HG03571 (cell line): ENCODE data around the gene ANKRD11.
"Not testable (repeated sequence)": the region's sequence is repeated elsewhere in the genome, so short reads cannot be mapped to it uniquely, and the experiment has no call there.

Experiments used
- ATAC-seq: cut with Tn5 transposase; IDR thresholded peaks from one replicate; pipeline ENCODE4 v1.9.1; 2021; ENCODE audit not compliant: unreplicated experiment

ANKRD11 gene

GRCh38 chr16:89482150-89482816, 8.1 kb downstream of the ANKRD11 start:
- ATAC-seq: no peak

DNA sequence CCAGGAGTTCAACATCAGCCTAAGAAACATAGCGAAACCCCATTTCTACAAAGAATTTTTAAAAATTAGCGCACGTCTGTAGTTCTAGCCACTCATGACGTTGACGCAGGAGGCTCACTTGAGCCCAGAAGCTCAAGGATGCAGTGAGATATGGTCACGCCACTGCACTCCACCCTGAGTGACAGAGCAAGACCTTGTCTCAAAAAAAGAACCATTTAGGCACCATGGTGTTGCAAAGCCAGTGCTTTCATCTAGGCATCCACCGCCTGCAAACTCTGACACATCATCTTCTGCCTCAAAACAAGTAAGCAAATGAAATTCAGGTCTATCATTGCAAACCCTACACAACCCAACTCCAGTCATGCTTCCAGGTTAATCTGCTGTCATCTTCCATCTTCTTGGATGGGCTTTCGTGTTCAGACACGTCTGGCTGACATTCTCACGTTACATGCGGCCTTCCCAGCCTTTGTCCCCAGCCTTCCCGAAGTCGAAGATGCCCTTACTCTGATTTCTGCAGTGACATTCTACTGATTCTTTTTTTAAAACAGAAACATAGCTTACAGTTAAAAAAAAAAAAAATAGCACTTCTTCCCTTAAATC, 8.9 kb downstream of the ANKRD11 start:
- ATAC-seq: no peak

DNA sequence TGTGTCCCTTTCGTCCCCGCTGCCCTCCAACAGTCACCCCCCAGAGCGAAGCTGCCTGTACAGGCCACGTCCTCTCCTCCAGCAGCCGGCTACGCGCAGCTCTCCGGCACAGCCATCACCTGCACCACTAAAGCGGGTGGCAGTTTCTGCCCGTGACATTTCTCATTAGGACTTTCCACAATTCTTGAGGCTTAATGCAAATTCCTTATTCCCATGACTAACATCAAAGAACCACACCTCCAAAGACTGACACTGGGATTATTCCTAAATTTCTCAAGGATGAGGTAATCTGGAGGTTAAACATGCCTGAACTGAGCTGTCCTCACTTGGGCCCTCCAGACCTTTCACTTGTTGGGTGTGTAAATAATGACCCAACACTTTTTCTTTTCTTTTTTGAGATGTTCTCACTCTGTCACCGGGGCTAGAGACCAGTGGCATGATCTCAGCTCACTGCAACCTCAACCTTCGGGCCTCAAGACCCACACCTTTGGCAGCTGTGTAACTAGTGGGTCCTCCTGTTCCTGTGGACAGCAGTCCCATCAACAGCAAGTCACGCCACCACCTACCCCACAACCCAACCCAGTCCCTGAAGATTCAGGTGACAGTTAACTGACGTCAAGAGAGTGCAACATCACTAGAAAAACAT, 11.7 kb downstream of the ANKRD11 start:
- no peak for ATAC-seq

DNA sequence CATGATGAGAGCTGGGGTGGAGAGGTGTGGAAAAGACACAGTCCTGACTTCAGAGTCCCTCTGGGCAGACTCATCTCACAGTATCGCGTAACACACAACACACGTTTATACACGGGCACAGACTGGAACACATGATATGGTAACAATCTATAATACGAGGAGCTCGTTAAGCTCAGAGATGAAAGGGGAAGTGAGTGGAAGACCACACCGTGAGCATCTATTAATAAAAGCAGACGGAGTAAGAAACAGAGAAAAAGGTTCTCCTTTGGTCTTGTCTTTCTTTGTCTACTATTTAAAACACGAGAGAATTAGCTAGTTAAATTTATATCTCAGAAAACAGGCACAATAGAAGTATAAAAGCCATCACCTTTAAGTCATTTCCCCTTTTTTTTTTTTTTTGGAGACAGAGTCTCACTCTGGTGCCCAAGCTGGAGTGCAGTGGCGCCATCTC, 13.5 kb downstream of the ANKRD11 start:
- no peak for ATAC-seq

DNA sequence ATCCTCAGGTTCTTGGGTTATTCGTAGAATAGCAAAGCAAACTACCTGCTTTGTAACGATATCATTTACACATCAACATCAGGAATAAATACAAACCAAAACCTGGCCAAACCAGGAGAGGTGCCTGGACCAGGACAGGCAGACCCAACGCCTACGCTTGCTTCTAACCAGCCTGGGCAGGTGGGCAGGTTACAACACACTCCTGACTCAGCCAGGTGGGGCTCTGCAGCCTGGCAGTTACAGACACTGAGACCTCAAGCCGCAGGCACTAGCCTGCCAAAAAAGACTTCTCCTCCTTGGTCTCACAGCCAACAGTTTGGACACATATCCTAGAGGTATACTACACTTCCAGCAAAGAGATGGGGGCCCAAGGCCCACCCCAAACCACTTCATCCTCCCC, 14.0 kb downstream of the ANKRD11 start:
- ATAC-seq: no peak

DNA sequence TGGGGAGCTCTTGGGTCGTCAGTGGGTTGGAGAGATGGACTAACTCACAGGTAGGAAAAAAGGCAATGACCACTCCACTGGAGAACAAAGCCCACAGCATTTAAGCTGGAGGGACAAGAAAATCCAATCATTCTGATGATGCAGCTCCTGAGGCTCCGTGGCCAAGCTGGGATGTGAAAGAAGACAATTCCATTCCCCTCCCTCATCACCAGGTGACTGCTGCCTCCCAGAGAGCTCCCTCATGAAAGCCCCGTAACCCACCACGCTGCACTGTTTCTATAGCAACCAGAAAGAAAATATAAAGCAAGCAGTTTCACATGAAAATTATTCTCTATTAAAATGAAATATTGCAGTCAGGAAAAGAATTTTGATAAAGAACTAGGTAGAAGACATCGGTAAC, 15.2 kb downstream of the ANKRD11 start:
- no peak for ATAC-seq

GRCh38 chr16:89473791-89474414, 16.5 kb downstream of the ANKRD11 start:
- ATAC-seq: no peak

- ATAC-seq: no peak
These were observed 17.1 kb downstream of the ANKRD11 start for GRCh38 chr16:89473136-89473712.

- no peak for ATAC-seq
These were observed 17.7 kb downstream of the ANKRD11 start for GRCh38 chr16:89472711-89473075.

DNA sequence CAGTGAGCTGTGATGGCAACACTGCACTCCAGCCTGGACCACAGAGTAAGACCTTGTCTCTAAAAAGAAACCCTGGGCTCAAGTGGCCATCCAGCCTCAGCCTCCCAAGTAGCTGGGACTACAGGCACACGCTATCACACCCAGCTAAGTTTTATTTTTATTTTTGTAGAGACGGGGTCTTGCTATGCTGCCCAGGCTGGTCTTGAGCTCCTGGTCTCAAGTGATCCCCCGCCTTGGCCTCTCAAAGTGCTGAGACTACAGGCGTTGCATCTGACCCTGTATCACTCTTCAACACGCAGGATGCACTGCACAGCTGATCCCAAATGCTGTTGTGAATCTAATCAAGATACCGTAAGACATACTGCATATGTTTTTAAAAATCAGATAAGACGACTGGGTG, 23.0 kb downstream of the ANKRD11 start:
- no peak for ATAC-seq

DNA sequence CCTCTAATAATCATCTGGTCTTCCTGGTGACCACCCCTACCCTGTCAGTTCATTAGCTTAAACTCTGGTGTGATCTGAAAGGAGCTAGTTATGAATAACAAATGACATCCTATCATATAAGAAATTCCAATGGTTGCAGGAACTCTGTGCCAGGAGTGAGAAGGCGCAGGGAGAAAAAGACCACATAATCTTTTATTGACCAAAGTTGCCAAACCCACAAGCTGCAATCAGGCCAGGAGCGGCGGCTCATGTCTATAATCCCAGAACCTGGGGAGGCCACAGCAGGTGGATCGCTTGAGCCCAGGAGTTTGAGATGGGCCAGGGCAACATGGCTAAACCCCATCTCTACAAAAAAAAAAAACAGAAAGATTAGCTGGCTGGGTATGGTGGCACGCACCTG, 23.4 kb downstream of the ANKRD11 start:
- no peak for ATAC-seq

- not testable (repeated sequence) for ATAC-seq
These were observed 27.0 kb downstream of the ANKRD11 start for GRCh38 chr16:89463312-89463711.

- ATAC-seq: not testable (repeated sequence)
These were observed 27.7 kb downstream of the ANKRD11 start for GRCh38 chr16:89462639-89463038.

- ATAC-seq: not testable (repeated sequence)
These were observed 28.5 kb downstream of the ANKRD11 start for GRCh38 chr16:89461890-89462289.

DNA sequence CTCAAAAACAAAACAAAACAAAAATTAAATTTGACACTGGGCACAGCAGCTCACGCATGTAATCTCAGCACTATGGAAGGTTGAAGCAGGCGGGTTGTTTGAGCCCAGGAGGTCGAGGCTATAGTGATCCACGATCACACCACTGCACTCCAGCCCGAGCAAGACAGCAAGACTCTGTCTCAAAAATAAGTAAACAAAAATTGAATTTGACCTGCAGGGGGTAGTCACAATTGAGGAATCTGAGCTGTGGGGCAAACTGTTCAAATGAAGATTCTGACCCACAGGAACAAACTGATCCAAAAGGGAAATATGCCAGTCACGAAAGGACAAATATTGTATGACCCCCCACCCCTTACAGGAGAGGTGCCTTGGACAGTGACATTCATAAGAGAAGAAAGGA, 29.8 kb downstream of the ANKRD11 start:
- ATAC-seq: no peak

DNA sequence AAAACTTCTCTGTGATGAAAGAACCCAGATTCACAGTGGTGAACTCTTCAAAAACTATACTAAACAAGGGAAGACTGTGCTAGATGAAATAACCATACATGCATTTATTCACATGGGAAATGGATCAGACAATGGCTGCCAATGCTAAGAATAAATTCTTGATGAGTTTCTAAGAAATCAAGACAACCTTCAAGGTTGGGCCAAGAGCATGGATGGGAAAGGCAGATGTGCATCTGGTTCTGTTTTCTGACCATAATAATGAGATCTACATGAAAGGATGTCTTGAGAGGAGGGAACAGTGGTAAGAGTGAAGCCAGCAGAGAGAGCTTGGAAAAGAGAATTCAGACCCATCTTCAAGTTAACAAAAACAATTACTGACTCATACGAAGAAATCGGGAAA, 31.4 kb downstream of the ANKRD11 start:
- no peak for ATAC-seq

GRCh38 chr16:89458551-89458950, 31.8 kb downstream of the ANKRD11 start:
- no peak for ATAC-seq

GRCh38 chr16:89456419-89456959, 33.9 kb downstream of the ANKRD11 start:
- no peak for ATAC-seq

GRCh38 chr16:89455692-89456091, 34.7 kb downstream of the ANKRD11 start:
- ATAC-seq: no peak

GRCh38 chr16:89455178-89455577, 35.2 kb downstream of the ANKRD11 start:
- no peak for ATAC-seq

- ATAC-seq: not testable (repeated sequence)
These were observed 35.8 kb downstream of the ANKRD11 start for GRCh38 chr16:89454378-89455125.
